Astrocyte (in vitro differentiated cells and primary cell): ENCODE measurements around the gene FEZF1. TPM values are rescaled to one million over a fixed set of nuclear protein-coding genes. Genes with fewer than 3 reads are reported as not detected.

Experiments
- DNase-seq: peaks from one replicate; pipeline ENCODE4 v3.0.0-alpha.2; 2010; ENCODE audit warnings: low read depth
- FAIRE-seq: peaks from 2 replicates; lab custom pipeline; 2011; peaks lifted over from hg19 to GRCh38; lab: Jason Lieb, UNC
- H2AFZ ChIP-seq: 2 replicates; pipeline ENCODE4 v1.6.0; 2012; ENCODE audit warnings: low read depth, low read length, inconsistent platforms
- H3K27ac ChIP-seq: 2 replicates; pipeline ENCODE4 v1.5.1; 2011; ENCODE audit warnings: low read depth, low read length, inconsistent platforms
- H3K27me3 ChIP-seq: 2 replicates; pipeline ENCODE4 v1.6.0; 2011; ENCODE audit warnings: low read length, inconsistent platforms; ENCODE audit not compliant: insufficient read depth
- H3K36me3 ChIP-seq: 2 replicates; pipeline ENCODE4 v1.5.1; 2011; ENCODE audit warnings: low read length, inconsistent platforms; ENCODE audit not compliant: insufficient read depth
- H3K4me1 ChIP-seq: 2 replicates; pipeline ENCODE4 v1.5.1; 2011; ENCODE audit warnings: low read length, inconsistent platforms; ENCODE audit not compliant: insufficient read depth
- H3K4me2 ChIP-seq: 2 replicates; pipeline ENCODE4 v1.6.0; 2012; ENCODE audit warnings: low read length, inconsistent platforms
- H3K4me3 ChIP-seq: 2 replicates; pipeline ENCODE4 v1.5.1; 2011; ENCODE audit warnings: low read depth, mild to moderate bottlenecking, low read length, inconsistent platforms; ENCODE audit not compliant: insufficient read depth
- H3K79me2 ChIP-seq: 2 replicates; pipeline ENCODE4 v1.6.0; 2012; ENCODE audit warnings: mild to moderate bottlenecking, low read length, inconsistent platforms; ENCODE audit not compliant: insufficient read depth
- H3K9ac ChIP-seq: 2 replicates; pipeline ENCODE4 v1.6.0; 2012; ENCODE audit warnings: mild to moderate bottlenecking, low read length, inconsistent platforms
- H3K9me3 ChIP-seq: 2 replicates; pipeline ENCODE4 v1.5.1; 2012; ENCODE audit warnings: low read depth, mild to moderate bottlenecking, low read length, inconsistent platforms; ENCODE audit not compliant: insufficient read depth
- H4K20me1 ChIP-seq: 2 replicates; pipeline ENCODE4 v1.6.0; 2012; ENCODE audit warnings: low read length, inconsistent platforms; ENCODE audit not compliant: insufficient read depth
- H3K27ac Mint-ChIP-seq: one replicate; pipeline ENCODE4 v1.8.0; 2021; ENCODE audit warnings: mild to moderate bottlenecking, mixed read lengths; ENCODE audit not compliant: unreplicated experiment
- H3K27me3 Mint-ChIP-seq: one replicate; pipeline ENCODE4 v1.8.0; 2021; ENCODE audit warnings: low read depth, mixed read lengths; ENCODE audit not compliant: unreplicated experiment
- H3K36me3 Mint-ChIP-seq: one replicate; pipeline ENCODE4 v1.8.0; 2021; ENCODE audit warnings: low read depth, mixed read lengths; ENCODE audit not compliant: unreplicated experiment
- H3K4me1 Mint-ChIP-seq: one replicate; pipeline ENCODE4 v1.8.0; 2021; ENCODE audit warnings: low read depth, mixed read lengths; ENCODE audit not compliant: unreplicated experiment
- H3K4me3 Mint-ChIP-seq: one replicate; pipeline ENCODE4 v1.8.0; 2021; ENCODE audit warnings: mild to moderate bottlenecking, moderate library complexity, mixed read lengths; ENCODE audit not compliant: unreplicated experiment
- H3K9me3 Mint-ChIP-seq: one replicate; pipeline ENCODE4 v1.8.0; 2021; ENCODE audit warnings: mild to moderate bottlenecking, mixed read lengths; ENCODE audit not compliant: unreplicated experiment
- CTCF ChIP-seq: IDR thresholded peaks from 2 replicates; pipeline ENCODE4 v1.5.1; 2011; ENCODE audit warnings: low read depth, mild to moderate bottlenecking, inconsistent platforms, low read length, moderate library complexity; ENCODE audit not compliant: insufficient read depth
- EZH2 ChIP-seq: IDR thresholded peaks from 2 replicates; pipeline ENCODE4 v1.6.1; 2012; ENCODE audit warnings: mild to moderate bottlenecking, low read length, inconsistent platforms; ENCODE audit not compliant: insufficient read depth
- total RNA-seq: library from RNA; stranded (reverse); gene quantifications from 2 replicates; pipeline ENCODE4 v1.2.1, GENCODE V29; 2021

Gene FEZF1
- total RNA-seq, 1 donor from 2014 or later, result 0.61 TPM

GRCh38 chr7:122298131-122298530 is 6.4 kb downstream of the FEZF1 start:
- no peak for TF ChIP-seq EZH2
- no peak for TF ChIP-seq CTCF
- Mint-ChIP-seq H3K27ac (no peak overlapping the region), H3K4me3 (no peak overlapping the region), H3K9me3 (peaks cover 3% of the 10 kb centered on the region), H3K4me1 (peaks cover 1% of the 10 kb centered on the region), H3K36me3 (no peaks in the 10 kb centered on the region), H3K27me3 (peaks cover 63% of the 10 kb centered on the region)
- no peaks in the 10 kb centered on the region for H3K79me2 ChIP-seq
- no peaks in the 10 kb centered on the region for H3K9me3 ChIP-seq
- DNase-seq, result no peak
- no peak overlapping the region for H3K4me2 ChIP-seq
- H2AFZ ChIP-seq, result no peak overlapping the region
- peaks cover 58% of the 10 kb centered on the region for H3K27me3 ChIP-seq
- no peak for FAIRE-seq
- no peak overlapping the region for H3K9ac ChIP-seq
- H4K20me1 ChIP-seq, result no peaks in the 10 kb centered on the region
- H3K27ac ChIP-seq, result no peak overlapping the region
- no peaks in the 10 kb centered on the region for H3K4me1 ChIP-seq
- no peak overlapping the region for H3K4me3 ChIP-seq
- no peaks in the 10 kb centered on the region for H3K36me3 ChIP-seq

GRCh38 chr7:122291189-122291588 is 13.4 kb downstream of the FEZF1 start:
- Histone ChIP-seq H3K9me3 (no peaks in the 10 kb centered on the region), H2AFZ (no peak overlapping the region), H4K20me1 (no peaks in the 10 kb centered on the region), H3K79me2 (no peaks in the 10 kb centered on the region), H3K36me3 (no peaks in the 10 kb centered on the region), H3K4me3 (no peak overlapping the region), H3K4me2 (no peak overlapping the region), H3K27me3 (no peaks in the 10 kb centered on the region), H3K4me1 (no peaks in the 10 kb centered on the region), H3K27ac (no peak overlapping the region), H3K9ac (no peak overlapping the region)
- Mint-ChIP-seq H3K9me3 (peaks cover 10% of the 10 kb centered on the region), H3K27ac (no peak overlapping the region), H3K36me3 (no peaks in the 10 kb centered on the region), H3K27me3 (peaks cover 15% of the 10 kb centered on the region), H3K4me1 (no peaks in the 10 kb centered on the region), H3K4me3 (no peak overlapping the region)
- DNase-seq (no peak), FAIRE-seq (no peak)
- no peak for TF ChIP-seq EZH2

- no peak for FAIRE-seq
- H4K20me1 ChIP-seq, result no peaks in the 10 kb centered on the region
- Mint-ChIP-seq H3K4me3 (no peak overlapping the region), H3K27me3 (peaks cover 10% of the 10 kb centered on the region), H3K36me3 (no peaks in the 10 kb centered on the region), H3K4me1 (no peaks in the 10 kb centered on the region), H3K27ac (no peak overlapping the region), H3K9me3 (peaks cover 10% of the 10 kb centered on the region)
- no peaks in the 10 kb centered on the region for H3K79me2 ChIP-seq
- no peak overlapping the region for H3K4me2 ChIP-seq
- H3K9ac ChIP-seq, result no peak overlapping the region
- H2AFZ ChIP-seq, result no peak overlapping the region
- TF ChIP-seq EZH2 (no peak), CTCF (no peak)
- DNase-seq, result no peak
- no peaks in the 10 kb centered on the region for H3K4me1 ChIP-seq
- no peaks in the 10 kb centered on the region for H3K9me3 ChIP-seq
- no peaks in the 10 kb centered on the region for H3K36me3 ChIP-seq
- no peak overlapping the region for H3K27ac ChIP-seq
- H3K4me3 ChIP-seq, result no peak overlapping the region
- no peaks in the 10 kb centered on the region for H3K27me3 ChIP-seq
Observed at GRCh38 chr7:122290476-122290875, 14.1 kb downstream of the FEZF1 start.
